Mesendoderm (in vitro differentiated cells): ENCODE data around the gene MAN2A2.
A peak's percentile ranks its signal among the peaks of the same experiment; 100 is the strongest.
"Not testable (repeated sequence)": the region's sequence is repeated elsewhere in the genome, so short reads cannot be mapped to it uniquely, and the experiment has no call there.

Experiments
- DNase-seq: peaks from one replicate; pipeline ENCODE4 v3.0.0; 2013
- H2AK5ac ChIP-seq: 2 replicates; pipeline ENCODE4 v1.6.1; 2013; ENCODE audit warnings: low read length, inconsistent platforms
- H2BK120ac ChIP-seq: 2 replicates; pipeline ENCODE4 v1.6.1; 2013; ENCODE audit warnings: low read depth, mild to moderate bottlenecking, low read length, moderate library complexity, mixed read lengths
- H2BK15ac ChIP-seq: replicated peaks from 2 replicates; pipeline ENCODE4 v1.6.1; 2013; ENCODE audit warnings: low read depth, mild to moderate bottlenecking, moderate library complexity
- H2BK5ac ChIP-seq: 2 replicates; pipeline ENCODE4 v1.6.1; 2013; ENCODE audit warnings: low read length, inconsistent platforms
- H3K18ac ChIP-seq: 2 replicates; pipeline ENCODE4 v1.6.1; 2013; ENCODE audit warnings: mild to moderate bottlenecking, low read length, mixed read lengths
- H3K23ac ChIP-seq: one replicate; pipeline ENCODE4 v1.6.1; 2013; ENCODE audit warnings: low read length
- H3K27ac ChIP-seq: 2 replicates; pipeline ENCODE4 v1.5.1; 2013; ENCODE audit warnings: low read depth, mild to moderate bottlenecking, inconsistent platforms, low read length, moderate library complexity
- H3K27me3 ChIP-seq: 2 replicates; pipeline ENCODE4 v1.6.1; 2013; ENCODE audit warnings: low read length, control low read depth, mild to moderate bottlenecking, inconsistent platforms; ENCODE audit not compliant: insufficient read depth, poor library complexity
- H3K36me3 ChIP-seq: 2 replicates; pipeline ENCODE4 v1.6.1; 2013; ENCODE audit warnings: low read length, inconsistent platforms; ENCODE audit not compliant: control insufficient read depth, insufficient read depth
- H3K4ac ChIP-seq: one replicate; pipeline ENCODE4 v1.6.1; 2013; ENCODE audit warnings: low read depth, mild to moderate bottlenecking, low read length, moderate library complexity
- H3K4me1 ChIP-seq: 2 replicates; pipeline ENCODE4 v1.6.1; 2013; ENCODE audit warnings: low read depth, low read length, inconsistent platforms; ENCODE audit not compliant: control insufficient read depth
- H3K4me2 ChIP-seq: 2 replicates; pipeline ENCODE4 v1.6.1; 2013; ENCODE audit warnings: low read length
- H3K4me3 ChIP-seq: 2 replicates; pipeline ENCODE4 v1.5.1; 2013; ENCODE audit warnings: mild to moderate bottlenecking, low read length
- H3K56ac ChIP-seq: one replicate; pipeline ENCODE4 v1.6.1; 2013; ENCODE audit warnings: low read length
- H3K79me1 ChIP-seq: 2 replicates; pipeline ENCODE4 v1.6.1; 2013; ENCODE audit warnings: low read length, inconsistent platforms
- H3K79me2 ChIP-seq: 2 replicates; pipeline ENCODE4 v1.6.1; 2013; ENCODE audit warnings: mild to moderate bottlenecking, low read length; ENCODE audit not compliant: control insufficient read depth, insufficient read depth
- H3K9ac ChIP-seq: 2 replicates; pipeline ENCODE4 v1.6.1; 2013; ENCODE audit warnings: low read length, inconsistent platforms
- H4K5ac ChIP-seq: one replicate; pipeline ENCODE4 v1.6.1; 2013; ENCODE audit warnings: low read length
- H4K8ac ChIP-seq: one replicate; pipeline ENCODE4 v1.6.1; 2013; ENCODE audit warnings: low read depth, mild to moderate bottlenecking, control low read depth, low read length, moderate library complexity
- WGBS: extraction: QIAGEN DNeasy Blood & Tissue Kit; methylation state at CpG from one replicate; pipeline ENCODE4 v1.1.7; 2013; ENCODE audit warnings: low lambda C conversion rate, missing lambda C conversion rate; ENCODE audit not compliant: insufficient coverage; ENCODE audit errors: extremely low coverage; 5-methylcytosine and 5-hydroxymethylcytosine counted together

The MAN2A2 gene

DNA sequence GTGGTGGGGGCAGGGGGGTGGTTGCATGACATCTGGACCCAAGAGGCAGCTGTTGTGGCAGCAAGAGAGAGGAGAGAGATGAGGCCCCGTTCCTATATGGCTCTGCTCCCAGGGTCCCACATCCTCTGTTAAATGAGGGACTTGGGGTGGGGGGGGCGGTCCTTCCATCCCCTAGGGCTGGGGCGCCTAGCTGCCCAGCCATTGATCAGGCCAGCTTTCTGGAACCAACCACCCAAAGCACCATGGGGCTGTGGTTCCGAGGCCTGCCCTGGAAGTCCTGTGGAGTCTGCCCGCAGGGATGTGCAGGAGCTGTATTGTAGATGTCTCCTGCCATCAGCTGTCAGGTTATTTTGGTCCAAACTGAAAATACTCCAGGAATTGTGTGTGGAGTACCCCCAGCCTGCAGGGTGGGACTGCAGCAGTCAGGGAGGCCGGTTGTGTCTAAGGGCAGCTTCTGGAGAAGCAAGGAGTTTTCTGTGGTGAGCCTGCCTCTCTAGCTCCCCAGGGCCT is 29.6 kb upstream of the MAN2A2 start:
- H3K4me2 ChIP-seq: peak overlapping the region; percentile 13
- no CpG with 5 or more reads among the region's 6 CpGs for WGBS
- no peak overlapping the region for H4K8ac ChIP-seq
- H3K27me3 ChIP-seq: no peaks in the 10 kb centered on the region
- peaks cover 9% of the 10 kb centered on the region for H3K79me1 ChIP-seq
- peaks cover 26% of the 10 kb centered on the region for H3K4me1 ChIP-seq
- H3K4me3 ChIP-seq: no peak overlapping the region
- H2BK120ac ChIP-seq: no peak overlapping the region
- no peak overlapping the region for H2BK5ac ChIP-seq
- H3K18ac ChIP-seq: peak overlapping the region; percentile 97
- DNase-seq: no peak
- H3K4ac ChIP-seq: peak overlapping the region; percentile 65
- H2BK15ac ChIP-seq: no peak overlapping the region
- peak overlapping the region; percentile 27 for H2AK5ac ChIP-seq
- peaks cover 33% of the 10 kb centered on the region for H3K79me2 ChIP-seq
- peak overlapping the region; percentile 91 for H3K9ac ChIP-seq
- peak overlapping the region; percentile 94 for H3K56ac ChIP-seq
- peak overlapping the region; percentile 59 for H3K27ac ChIP-seq
- H3K23ac ChIP-seq: peak overlapping the region; percentile 30
- H4K5ac ChIP-seq: no peak overlapping the region
- peaks cover 3% of the 10 kb centered on the region for H3K36me3 ChIP-seq

DNA sequence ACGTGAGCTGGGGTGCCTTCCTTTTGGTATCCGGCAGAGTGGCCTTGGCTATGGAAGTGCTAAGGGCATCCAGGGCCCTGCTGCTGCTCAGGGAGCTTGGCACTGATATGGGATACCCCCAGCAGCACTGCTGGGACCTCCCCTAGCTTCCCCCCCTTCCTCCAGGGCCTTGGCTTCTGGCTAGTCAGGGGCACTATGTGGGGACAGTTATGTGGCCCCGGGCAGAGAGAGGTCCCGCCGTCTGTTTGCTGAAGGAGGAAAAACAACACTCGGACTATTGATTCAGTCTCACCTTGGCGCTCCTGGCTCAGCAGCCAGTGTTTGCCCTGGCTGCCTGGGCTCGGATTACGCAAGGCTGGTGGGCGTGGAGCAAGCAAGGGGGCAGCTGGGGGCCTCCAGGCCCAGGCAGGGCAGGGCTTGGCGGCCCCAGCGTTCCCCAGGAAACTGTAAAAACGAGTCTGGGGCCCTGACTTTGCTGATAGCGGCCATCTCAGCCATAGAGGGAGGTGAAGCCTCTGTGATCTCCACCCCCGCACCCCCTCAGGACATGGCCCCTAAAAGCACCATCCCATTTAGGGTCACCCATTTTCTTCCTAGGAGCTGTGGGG is 29.0 kb upstream of the MAN2A2 start:
- no peak overlapping the region for H2BK120ac ChIP-seq
- H4K8ac ChIP-seq: no peak overlapping the region
- peak; percentile 55 for DNase-seq
- H3K4me2 ChIP-seq: peak overlapping the region; percentile 13
- H3K36me3 ChIP-seq: peaks cover 3% of the 10 kb centered on the region
- H3K4ac ChIP-seq: no peak overlapping the region
- H3K23ac ChIP-seq: no peak overlapping the region
- peak overlapping the region; percentile 60 for H3K9ac ChIP-seq
- no peaks in the 10 kb centered on the region for H3K27me3 ChIP-seq
- H3K4me3 ChIP-seq: no peak overlapping the region
- peaks cover 33% of the 10 kb centered on the region for H3K79me2 ChIP-seq
- H4K5ac ChIP-seq: no peak overlapping the region
- peaks cover 22% of the 10 kb centered on the region for H3K4me1 ChIP-seq
- no CpG with 5 or more reads among the region's 15 CpGs for WGBS
- H2BK15ac ChIP-seq: no peak overlapping the region
- H3K56ac ChIP-seq: peak overlapping the region; percentile 94
- peak overlapping the region; percentile 27 for H2AK5ac ChIP-seq
- H2BK5ac ChIP-seq: peak overlapping the region; percentile 43
- no peak overlapping the region for H3K18ac ChIP-seq
- peaks cover 9% of the 10 kb centered on the region for H3K79me1 ChIP-seq
- no peak overlapping the region for H3K27ac ChIP-seq

DNA sequence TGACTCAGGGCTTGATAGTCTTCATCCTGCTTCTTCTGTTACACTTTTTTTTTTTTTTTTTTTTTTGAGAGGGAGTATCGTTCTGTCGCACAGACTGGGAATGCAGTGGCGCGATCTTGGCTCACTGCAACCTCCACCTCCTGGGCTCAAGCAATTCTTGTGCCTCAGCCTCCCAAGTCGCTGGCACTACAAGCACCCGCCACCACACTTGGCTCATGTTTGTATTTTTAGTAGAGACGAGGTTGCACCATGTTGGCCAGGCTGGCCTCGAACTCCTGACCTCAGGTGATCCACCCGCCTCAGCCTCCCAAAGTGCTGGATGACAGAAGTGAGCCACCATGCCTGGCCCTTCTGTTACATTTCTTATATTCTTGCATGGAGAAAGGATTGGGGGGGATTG is 28.1 kb upstream of the MAN2A2 start:
- not testable (repeated sequence) for H3K23ac ChIP-seq, H3K4me2 ChIP-seq, H3K27ac ChIP-seq, H3K79me1 ChIP-seq, H3K9ac ChIP-seq, H2BK5ac ChIP-seq, H4K5ac ChIP-seq, H3K4me3 ChIP-seq, H2AK5ac ChIP-seq, H2BK15ac ChIP-seq, H3K4ac ChIP-seq, H3K36me3 ChIP-seq, H2BK120ac ChIP-seq, H4K8ac ChIP-seq, DNase-seq, H3K56ac ChIP-seq, H3K18ac ChIP-seq, H3K27me3 ChIP-seq
- WGBS: no CpG with 5 or more reads among the region's 9 CpGs
- Histone ChIP-seq H3K4me1 (peaks cover 17% of the 10 kb centered on the region), H3K79me2 (peaks cover 33% of the 10 kb centered on the region)

DNA sequence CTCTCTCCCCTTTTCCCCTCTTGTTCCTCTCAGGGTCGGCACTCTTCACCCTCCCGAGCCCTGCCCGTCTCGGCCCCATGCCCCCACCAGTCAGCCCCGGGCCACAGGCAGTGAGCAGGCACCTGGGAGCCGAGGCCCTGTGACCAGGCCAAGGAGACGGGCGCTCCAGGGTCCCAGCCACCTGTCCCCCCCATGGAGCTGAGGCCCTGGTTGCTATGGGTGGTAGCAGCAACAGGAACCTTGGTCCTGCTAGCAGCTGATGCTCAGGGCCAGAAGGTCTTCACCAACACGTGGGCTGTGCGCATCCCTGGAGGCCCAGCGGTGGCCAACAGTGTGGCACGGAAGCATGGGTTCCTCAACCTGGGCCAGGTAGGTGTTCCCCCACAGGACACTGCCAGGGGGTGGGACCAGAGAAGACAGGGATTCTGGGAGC is 27.5 kb upstream of the MAN2A2 start:
- Histone ChIP-seq H3K18ac (no peak overlapping the region), H3K4me1 (peaks cover 11% of the 10 kb centered on the region), H4K8ac (no peak overlapping the region), H3K79me1 (peaks cover 7% of the 10 kb centered on the region), H4K5ac (no peak overlapping the region), H3K79me2 (peaks cover 33% of the 10 kb centered on the region), H3K56ac (no peak overlapping the region), H3K9ac (no peak overlapping the region), H2BK5ac (no peak overlapping the region), H3K36me3 (peaks cover 6% of the 10 kb centered on the region), H3K27me3 (no peaks in the 10 kb centered on the region), H2BK15ac (no peak overlapping the region), H3K4me2 (no peak overlapping the region), H2AK5ac (no peak overlapping the region), H3K27ac (no peak overlapping the region), H3K4ac (no peak overlapping the region), H2BK120ac (no peak overlapping the region), H3K23ac (no peak overlapping the region), H3K4me3 (no peak overlapping the region)
- no CpG with 5 or more reads among the region's 12 CpGs for WGBS
- DNase-seq: no peak

DNA sequence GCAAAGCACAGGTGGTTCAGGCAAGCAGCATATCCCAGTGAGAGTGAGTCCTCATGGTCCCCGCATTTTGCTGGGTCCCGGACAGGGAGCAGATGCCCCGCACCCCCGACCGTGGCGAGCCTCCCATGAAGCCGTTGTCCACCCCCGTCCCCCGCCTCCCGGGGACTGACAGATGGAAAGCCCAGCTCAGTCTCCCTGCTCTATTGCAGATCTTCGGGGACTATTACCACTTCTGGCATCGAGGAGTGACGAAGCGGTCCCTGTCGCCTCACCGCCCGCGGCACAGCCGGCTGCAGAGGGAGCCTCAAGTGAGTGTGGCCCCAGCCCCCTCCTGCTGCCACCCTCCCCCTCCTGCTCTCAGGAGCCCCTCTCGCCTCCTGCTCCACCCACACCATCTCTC is 27.1 kb upstream of the MAN2A2 start:
- Histone ChIP-seq H4K5ac (no peak overlapping the region), H2AK5ac (no peak overlapping the region), H3K4me3 (no peak overlapping the region), H3K4me1 (peaks cover 10% of the 10 kb centered on the region), H3K4me2 (no peak overlapping the region), H3K23ac (no peak overlapping the region), H2BK120ac (no peak overlapping the region), H3K4ac (no peak overlapping the region), H2BK5ac (no peak overlapping the region), H3K56ac (no peak overlapping the region), H2BK15ac (no peak overlapping the region), H3K79me2 (peaks cover 31% of the 10 kb centered on the region), H3K27ac (no peak overlapping the region), H3K9ac (no peak overlapping the region), H3K27me3 (no peaks in the 10 kb centered on the region), H3K36me3 (peaks cover 9% of the 10 kb centered on the region), H3K79me1 (peaks cover 6% of the 10 kb centered on the region), H4K8ac (no peak overlapping the region), H3K18ac (no peak overlapping the region)
- no peak for DNase-seq
- no CpG with 5 or more reads among the region's 20 CpGs for WGBS
